ENCODE measurements around the gene EML4. TPM values are rescaled to one million over a fixed set of nuclear protein-coding genes. Genes with fewer than 3 reads are reported as not detected.
"Not testable (repeated sequence)": the region's sequence is repeated elsewhere in the genome, so short reads cannot be mapped to it uniquely, and the experiment has no call there.

EML4 gene
- polyA plus RNA-seq, 1 donor: 142 TPM

DNA sequence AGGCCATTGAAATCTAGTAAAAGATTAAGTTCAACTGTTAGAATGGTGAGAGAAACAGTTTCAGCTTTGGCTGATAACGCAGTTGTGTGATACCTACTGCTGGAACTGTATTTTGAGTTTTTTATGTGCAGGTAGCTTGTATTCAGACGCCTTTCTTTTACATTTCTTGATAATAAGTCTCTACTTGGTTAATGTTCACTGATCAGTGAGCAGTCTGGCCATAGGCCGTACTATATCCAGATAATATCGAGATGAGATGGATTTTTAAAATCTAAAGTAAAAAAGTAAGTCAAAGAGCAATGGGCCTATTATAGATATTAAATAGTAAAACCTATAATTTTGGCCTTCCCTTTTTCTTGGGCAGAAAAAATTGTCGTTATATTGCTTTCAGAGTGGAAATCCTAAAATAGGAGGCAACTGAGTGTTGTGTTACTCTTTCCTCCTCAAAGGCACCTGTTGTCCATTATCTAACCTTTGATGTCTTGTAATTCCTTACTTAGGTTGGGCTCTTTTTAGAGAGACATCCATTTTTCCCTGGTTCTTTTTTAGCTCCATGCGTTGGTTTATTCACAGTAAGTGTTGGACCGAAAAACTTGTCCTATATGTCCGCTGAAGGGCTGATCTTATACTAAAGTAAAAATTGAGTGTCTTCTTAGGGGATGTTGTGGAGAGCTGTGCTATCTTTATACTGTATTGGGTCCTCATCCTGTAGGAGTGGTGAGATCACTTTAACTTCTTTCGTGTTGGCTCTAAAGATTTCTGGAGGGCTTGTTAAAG lies 1.7 kb downstream of the EML4 start:
- DNase-seq: no peak

DNA sequence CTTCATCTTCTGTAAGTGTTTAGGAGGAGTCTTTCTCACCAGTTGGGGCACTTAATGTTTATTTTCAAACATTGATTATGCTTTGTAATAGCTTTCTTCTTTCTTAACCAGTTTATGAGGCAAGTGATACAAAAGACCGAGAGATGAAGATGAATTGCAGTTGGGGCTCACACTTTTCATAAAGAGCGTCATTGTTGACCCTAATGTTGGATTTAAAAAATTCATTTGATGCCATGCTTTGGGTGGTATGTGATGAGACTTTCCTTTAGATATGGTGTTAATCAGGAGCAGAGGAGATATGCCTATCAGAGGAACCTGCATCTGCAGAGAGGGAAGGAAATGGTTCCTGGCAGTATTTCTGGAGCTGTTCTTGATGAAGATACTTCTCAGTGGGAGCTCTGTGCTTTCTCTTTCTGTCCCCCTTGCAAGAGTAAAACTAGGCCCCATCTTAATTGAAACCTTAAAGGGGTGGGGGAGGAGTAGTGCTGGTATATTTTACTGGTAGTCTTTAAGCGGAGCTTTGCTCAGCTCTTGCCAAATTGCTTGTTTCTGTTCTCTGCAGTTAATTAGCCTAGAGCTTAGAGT lies 2.3 kb downstream of the EML4 start:
- no peak for DNase-seq

DNA sequence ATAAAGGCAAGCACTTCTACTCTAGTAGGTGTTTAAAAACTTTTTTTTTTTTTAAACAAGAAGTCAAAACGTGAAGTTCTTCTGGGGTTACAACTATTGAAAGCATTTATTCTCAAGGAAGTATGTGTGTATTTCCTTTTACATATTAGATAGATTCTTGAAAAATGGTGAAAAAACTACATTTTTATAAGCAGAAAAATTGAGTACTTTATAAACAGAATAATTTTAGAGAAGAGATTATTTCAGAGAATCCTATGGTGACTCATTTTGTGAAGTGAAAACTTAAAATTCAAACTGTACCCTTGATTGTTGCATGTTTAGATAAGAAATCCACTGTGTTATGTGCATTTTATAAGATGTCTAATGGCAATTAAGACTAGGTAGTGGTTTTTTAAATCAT lies 2.9 kb downstream of the EML4 start:
- DNase-seq: no peak

DNA sequence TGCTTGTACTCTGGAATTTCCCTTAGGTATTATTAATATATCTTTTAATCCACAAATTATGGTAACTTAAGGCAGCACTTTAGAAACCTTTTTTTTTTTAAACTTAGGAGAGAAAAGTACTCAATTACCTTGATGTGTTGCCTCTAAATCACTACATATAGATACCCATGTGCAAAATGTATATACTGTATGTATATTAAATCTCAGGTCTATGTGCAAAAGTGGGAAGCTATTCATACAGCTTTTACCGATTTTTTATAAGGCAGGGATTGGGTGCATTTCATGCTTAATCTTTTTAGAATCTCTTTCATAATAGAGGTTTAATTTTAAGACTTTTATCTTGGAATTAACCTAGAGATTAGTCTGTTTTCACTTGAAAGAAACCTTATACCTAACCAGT lies 3.4 kb downstream of the EML4 start:
- no peak for DNase-seq

DNA sequence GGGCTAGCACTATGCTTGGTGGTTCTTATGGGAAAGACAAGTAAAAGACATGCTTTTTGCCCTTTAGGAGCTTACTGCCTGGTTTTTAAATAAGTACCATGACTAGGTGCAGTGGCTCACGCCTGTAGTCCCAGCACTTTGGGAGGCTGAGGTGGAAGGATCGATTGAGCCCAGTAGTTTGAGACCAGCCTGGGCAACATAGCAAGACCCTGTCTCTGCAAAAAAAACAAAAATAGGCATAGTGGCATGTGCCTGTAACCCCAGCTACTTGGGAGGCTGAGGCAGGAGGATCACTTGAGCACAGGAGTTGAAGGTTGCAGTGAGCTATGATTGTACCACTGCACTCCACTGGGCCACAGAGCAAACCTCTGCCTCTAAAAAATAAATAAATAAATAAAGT lies 4.3 kb downstream of the EML4 start:
- not testable (repeated sequence) for DNase-seq

DNA sequence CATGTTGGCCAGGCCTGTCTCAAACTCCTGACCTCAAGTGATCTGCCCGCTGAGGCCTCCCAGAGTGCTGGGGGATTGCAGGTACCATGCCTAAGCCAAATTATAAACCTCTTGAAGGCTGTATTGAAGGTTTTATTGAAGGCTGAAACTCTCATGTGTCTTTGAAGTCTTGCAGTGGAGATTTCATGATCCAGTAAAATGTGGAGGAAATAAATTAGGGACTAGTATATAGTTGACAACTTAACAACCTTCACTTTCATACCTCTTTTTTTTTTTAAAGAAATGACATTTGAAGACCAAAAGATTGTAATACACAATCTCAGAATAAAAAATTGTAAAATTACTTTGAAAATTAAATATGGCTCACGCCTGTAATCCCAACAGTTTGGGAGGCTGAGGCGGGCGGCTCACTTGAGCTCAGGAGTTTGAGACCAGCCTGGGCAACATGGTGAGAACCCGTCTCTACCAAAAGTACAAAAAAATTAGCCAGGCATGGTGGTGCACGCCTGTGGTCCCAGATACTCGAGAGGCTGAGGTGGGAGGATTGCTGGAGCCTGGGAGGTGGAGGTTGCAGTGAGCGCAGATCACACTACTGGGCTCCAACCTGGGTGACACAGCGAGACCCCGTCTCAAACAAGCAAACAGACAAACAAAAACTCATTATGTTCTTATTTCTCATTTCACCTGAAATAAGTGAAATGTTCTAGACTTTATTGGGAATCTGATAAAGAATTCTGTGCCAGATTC lies 8.0 kb downstream of the EML4 start:
- DNase-seq: no peak

DNA sequence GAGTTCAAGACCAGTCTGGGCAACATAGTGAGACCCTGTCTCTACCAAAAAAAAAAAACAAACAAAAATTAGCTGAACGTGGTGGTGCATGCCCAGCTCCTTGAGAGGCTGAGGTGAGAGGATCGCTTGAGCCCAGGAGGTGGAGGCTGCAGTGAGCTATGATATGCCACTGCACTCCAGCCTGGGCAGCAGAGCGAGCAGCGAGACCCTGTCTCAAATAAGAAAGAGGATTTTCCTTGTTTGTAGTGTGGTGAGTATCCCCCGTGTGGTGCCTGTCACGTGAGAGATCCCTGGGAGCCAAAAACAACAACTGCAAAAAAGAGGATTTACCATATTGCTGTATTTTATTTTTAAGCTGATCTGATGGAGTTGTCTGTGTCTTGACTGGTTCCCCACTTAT lies 9.2 kb downstream of the EML4 start:
- DNase-seq: no peak

DNA sequence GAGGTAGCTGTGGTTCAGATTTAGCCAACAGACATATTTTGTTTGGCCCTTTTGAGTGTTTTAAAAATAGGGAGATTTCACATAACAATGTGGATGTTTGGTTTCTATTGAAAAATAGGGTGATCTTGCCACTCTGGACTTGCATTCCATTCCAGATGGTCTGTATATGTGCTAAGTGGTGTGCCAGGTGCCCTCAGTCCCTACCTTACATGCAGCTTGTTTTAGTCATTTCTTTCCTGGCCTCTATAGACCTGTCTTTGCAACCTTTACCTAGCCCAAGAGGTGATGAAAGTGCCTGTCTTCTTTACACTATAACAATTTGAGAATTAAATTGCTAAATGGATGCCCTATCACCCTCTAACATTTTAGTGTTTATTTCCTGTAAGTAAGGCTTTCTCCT lies 11.1 kb downstream of the EML4 start:
- DNase-seq: no peak

DNA sequence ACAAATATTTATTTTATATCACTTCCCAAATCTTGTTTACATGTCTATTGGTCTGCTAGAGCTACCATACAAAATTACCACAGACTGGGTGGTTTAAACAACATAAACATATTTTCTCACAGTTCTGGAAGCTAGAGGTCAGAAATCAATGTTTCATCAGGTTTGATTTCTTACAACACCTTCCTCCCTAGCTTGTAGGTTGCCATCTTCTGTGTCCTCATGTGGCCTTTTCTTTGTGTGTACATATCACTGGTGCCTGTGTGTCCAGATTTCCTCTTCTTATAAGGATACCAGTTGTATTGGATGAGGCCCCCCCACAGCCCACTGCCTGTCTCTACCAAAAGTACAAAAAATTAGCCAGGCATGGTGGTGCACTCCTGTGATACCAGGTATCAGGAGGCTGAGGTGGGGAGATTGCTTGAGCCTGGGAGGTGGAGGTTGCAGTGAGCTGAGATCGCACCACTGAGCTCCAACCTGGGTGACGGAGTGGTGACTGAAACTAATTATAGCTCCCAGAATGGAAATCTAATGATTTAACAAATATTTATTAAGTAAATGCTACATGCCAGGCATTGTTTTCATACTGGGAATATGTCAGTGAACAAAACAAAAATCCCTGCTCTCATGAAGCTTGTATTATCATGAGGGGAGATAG lies 13.6 kb downstream of the EML4 start:
- DNase-seq: no peak

DNA sequence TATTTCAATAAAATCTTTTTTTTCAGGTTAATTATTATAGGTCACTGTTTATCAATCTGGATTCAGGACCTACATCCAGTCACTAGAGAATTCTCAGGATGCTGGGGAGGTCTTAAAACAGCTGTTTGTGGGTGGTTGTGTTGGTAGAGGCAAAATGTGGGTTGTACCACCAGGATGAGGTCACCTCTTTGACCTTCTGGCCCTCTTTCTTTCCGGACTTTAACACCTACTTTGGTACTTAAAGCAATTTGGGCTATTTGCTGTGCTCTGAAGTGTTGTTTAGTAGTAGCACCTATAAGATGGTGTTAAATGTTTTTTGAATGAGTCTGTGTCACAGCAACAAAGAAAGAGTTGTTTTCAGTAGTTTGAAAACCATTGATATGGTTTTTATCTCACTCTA lies 14.6 kb downstream of the EML4 start:
- no peak for DNase-seq

DNA sequence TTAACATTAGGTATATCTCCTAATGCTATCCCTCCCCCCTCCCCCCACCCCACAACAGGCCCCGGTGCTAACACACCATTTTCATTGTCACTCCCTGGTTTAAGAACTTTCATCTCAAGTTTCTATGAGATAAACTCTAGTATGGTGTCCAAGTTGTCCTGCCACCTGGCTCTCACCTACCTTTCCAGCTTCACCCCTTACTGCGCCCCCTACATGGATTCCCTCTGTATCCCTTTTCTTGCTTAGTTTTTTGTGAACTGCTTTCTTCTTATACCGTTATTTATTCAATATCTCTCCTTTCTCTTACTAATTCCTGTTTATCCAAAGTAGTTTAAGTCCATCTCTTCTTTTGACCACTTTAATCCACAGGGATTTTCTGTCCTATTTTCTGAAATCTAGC lies 15.2 kb downstream of the EML4 start:
- DNase-seq: no peak

DNA sequence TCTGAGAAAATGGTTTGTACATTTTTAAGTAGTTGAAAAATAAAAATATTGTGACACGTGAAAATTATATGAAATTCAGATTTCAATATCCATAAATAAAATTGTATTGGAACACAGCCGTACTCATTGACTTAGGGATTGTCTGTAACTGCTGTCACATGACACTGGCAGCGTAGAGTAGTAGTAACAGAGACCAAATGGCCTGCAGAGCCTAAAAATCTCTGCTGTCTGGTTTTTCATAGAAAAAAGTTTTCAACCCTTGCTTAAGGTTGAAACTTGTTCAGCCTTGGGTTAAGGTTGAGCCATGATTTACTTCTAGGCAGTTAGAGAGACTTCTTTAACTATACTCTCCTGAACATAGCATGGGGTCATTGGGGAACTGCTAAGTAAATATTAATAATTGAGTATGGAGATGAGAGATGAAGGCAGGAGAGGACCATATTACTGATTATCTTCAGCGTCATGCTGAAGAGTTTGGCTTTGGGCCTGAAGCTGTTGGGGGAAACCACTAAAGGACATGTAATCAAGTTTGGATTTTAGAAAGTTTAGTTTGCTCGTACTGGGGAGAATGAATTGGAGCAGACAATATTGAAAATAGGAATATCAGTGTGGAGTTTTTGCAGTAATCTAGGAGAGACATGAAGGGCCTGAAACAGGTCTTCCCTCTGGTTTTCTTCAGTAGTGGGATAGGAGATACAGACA lies 16.2 kb downstream of the EML4 start:
- no peak for DNase-seq

DNA sequence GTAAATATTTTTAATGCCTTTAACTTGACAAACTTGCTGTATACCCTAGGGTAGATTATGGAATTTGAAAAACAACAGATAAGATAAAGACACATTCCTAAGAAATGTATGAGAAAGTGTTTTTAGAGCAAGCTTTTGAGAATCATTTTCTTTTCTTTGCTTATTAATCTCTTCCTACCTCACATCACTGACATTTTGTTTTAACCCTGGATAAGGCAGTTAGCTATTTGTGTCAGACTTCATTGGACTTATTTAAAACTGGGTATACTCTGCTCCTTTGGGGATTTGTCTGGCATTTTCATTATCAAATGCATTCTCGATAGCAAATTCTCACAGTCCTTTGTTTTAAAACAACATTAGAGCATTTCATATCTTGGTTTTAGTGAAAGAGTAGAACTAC lies 17.2 kb downstream of the EML4 start:
- DNase-seq: no peak

DNA sequence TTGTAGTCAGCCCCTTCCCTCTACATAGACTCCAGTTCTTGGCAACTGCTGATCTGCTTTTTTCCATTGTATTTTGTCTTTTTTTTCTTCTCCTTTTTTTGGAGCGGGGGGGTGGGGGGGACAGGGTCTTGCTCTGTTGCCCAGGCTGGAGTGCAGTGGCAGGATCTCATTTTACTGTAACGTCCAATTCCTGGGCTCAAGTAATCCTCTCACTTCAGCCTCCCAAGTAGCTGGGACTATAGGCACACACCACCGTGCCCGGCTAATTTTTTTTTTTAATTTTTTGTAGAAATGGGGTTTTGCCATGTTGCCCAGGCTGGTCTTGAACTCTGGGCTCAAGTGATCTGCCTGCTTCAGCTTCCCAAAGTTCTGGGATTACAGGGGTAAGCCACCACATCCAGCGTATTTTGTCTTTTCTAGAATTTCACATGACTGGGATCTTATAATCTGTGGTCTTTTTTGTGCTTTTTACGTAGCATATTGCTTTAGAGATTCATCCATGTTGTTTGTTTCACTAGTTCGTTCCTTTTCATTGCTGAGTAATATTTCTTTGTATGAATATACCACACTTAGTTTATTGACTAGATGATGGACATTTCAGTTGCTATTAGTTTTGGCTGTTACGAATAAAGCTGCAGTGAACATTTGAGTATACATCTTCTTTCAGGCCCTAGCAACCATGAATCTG lies 17.9 kb downstream of the EML4 start:
- no peak for DNase-seq

DNA sequence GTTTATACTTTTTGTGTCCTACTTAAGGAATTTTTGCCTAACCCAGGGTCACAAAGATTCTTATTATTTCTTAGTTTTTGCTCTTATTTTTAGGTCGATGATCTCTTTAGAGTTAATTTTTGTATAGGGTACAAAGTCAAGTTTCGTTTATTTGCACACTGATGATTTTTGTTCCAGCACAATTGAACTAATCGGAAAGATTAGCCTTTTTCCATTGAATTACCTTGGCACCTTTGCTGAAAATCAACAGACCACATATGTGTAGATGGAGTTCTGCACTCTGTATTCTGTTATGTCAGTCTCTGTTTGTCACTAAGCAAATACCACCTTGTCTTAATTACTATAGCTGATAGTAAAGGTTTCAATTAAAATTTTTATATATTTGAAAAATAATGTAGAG lies 18.7 kb downstream of the EML4 start:
- DNase-seq: no peak

DNA sequence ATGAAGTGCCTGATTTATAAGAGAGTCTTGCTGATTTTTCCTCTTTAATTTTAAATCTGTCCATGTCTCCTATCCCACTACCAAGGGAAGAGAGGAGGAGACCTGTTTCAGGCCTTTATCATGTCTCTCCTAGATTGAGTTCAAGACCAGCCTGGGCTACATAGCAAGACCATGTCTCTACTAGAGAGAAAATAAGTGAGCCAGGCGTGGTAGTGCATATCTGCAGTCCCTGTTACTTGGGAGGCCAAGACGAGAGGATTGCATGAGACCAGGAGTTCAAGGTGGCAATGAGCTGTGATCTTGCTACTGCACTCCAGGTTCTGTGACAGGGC lies 20.0 kb downstream of the EML4 start:
- no peak for DNase-seq

DNA sequence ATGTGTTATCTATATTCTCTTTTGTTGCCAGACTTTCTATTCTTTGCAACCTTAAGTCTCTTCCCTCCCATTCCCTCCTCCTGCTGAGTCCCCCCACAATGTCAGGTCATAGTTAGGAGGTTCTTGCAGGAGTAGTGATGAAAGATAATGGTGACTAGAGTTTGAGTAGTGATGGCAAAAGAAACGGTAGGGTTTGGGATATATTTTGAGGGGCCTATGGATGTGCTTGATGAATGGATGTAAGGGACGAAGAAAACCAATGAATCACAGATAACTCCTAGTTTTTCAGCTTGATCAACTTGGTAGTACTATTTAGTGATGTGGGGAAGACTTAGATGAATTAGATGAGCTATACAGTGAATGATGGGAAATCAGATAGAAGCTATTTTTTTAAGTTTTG lies 21.0 kb downstream of the EML4 start:
- DNase-seq: no peak

DNA sequence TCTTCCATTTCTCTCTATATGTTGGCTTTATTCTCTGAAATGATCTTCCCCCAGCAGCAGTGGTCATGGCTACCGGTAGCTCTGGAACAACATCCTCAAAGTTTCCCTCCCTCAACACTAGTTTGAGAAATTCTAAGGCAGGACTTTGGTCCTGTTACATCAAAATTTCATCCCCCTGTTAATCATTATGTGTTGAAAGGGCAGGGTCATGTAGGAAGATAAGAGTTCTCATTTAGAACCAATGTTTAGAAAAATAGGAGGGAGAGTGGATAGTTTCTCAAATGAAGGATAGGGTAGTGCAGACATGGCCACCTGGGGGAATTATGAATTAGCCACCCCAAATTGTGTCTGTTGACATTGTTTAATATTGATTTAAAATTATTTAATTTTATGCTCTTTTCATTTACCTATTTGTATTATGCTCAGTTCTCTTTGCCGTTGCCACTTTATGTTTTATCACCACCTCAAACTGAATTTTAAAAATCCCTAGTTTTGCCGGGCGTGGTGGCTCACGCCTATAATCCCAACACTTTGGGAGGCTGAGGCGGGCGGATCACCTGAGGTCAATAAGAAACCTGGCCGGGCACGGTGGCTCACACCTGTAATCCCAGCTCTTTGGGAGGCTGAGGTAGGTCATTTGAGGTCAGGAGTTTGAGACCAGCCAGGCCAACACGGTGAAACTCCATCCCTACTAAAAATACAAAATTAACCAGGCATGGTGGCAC lies 22.3 kb downstream of the EML4 start:
- no peak for DNase-seq

DNA sequence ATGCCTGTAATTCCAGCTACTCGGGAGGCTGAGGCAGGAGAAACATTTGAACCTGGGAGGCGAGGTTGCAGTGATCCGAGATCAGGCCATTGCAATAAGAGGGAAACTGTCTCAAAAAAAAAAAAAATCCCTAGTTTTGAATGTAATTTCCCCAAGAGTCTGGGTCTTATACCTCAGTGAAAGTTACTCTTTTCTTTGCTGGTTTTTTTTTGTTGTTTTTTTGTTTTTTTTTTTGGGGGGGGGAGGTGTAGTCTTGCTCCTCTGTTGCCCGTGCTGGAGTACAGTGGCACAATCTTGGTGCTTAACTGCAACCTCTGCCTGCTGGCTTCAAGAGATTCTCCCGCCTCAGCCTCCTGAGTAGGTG lies 22.8 kb downstream of the EML4 start:
- DNase-seq: no peak

DNA sequence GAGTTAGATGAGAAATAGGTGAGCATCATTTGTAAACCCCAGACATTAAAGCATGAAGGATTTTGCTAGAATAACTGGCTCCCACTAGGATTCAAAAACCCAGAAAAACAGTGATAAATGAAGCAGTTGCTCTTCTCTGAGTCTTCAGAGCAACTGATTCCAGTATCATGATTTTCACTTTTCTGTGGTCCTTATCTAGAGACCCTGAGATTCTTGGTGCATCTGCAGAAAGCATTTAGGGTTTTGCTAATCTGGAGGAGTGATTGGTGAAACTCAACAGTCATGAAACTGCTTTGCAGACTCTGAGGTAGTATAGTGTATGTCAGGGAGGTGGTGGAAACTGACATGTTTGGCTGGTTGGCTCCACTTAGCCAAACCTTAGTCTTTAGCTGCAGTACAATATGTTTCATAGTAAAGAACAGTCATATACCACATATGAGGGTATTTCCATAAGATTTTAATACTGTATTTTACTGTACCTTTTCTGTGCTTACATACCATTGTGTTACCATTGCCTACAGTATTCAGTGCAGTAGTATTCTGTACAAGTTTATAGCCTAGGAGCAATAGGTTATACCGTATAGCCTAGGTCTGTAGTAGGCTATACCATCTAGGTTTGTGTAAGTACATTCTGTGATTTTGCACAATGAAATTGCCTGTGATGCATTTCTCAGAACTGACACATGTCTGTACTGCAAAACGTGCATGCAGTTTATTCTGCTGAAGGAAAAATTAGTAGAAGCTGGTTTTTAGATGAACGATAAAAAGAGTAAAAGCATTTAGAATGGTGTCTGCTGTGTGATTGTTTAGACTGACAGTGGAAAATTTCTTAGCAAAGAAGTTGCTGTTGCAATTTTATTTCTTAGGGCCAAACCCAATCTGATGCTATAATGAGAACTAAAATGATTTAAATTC lies 23.8 kb downstream of the EML4 start:
- DNase-seq: no peak

Data from left kidney (tissue), 2 donors.